PFSK-1 (cell line): ENCODE data around the gene IGFLR1.

Source experiments
- FOXP2 ChIP-seq: optimal IDR thresholded peaks from 2 replicates; pipeline ENCODE3; 2011; ENCODE audit warnings: borderline replicate concordance, control low read depth, inconsistent platforms; ENCODE audit not compliant: insufficient read depth; ENCODE audit errors: extremely low read length, extremely low read depth
- POLR2AphosphoS5 ChIP-seq: IDR thresholded peaks from 2 replicates; pipeline ENCODE4 v1.6.1; 2012; ENCODE audit warnings: low read depth, mild to moderate bottlenecking, control low read depth, low read length, moderate library complexity
- REST ChIP-seq, 2 experiments: IDR thresholded peaks; 2 replicates each; pipeline versions ENCODE4 v1.6.1 to v1.8.0; 2011 to 2012; ENCODE audit warnings: low read depth in 2 of 2, low read length in 2 of 2, control low read depth in 1 of 2, inconsistent platforms in 1 of 2, mild to moderate bottlenecking in 1 of 2, moderate library complexity in 1 of 2; ENCODE audit not compliant: insufficient read depth in 1 of 2
- SIN3A ChIP-seq: IDR thresholded peaks from 2 replicates; pipeline ENCODE4 v1.6.1; 2012; ENCODE audit warnings: mild to moderate bottlenecking, low read length, moderate library complexity, borderline replicate concordance; ENCODE audit not compliant: insufficient read depth
- TAF1 ChIP-seq: IDR thresholded peaks from 2 replicates; pipeline ENCODE4 v1.6.1; 2012; ENCODE audit warnings: low read length, control low read depth, borderline replicate concordance; ENCODE audit not compliant: insufficient read depth

Gene IGFLR1

GRCh38 chr19:35713506-35713850, 28.8 kb downstream of the IGFLR1 start:
- TF ChIP-seq POLR2AphosphoS5 (no peak), TAF1 (no peak), FOXP2 (no peak), SIN3A (no peak), REST (IDR thresholded peaks at IDR 0.05; ENCODE audit: insufficient read depth in 1 of 2, low read depth in 2 of 2, low read length in 2 of 2) (no peak)

- TF ChIP-seq SIN3A = no peak
- TF ChIP-seq POLR2AphosphoS5 = no peak
- TF ChIP-seq REST (IDR thresholded peaks at IDR 0.05; ENCODE audit: insufficient read depth in 1 of 2, low read depth in 2 of 2, low read length in 2 of 2) = no peak
These were observed 29.4 kb downstream of the IGFLR1 start for GRCh38 chr19:35712567-35713505.

DNA sequence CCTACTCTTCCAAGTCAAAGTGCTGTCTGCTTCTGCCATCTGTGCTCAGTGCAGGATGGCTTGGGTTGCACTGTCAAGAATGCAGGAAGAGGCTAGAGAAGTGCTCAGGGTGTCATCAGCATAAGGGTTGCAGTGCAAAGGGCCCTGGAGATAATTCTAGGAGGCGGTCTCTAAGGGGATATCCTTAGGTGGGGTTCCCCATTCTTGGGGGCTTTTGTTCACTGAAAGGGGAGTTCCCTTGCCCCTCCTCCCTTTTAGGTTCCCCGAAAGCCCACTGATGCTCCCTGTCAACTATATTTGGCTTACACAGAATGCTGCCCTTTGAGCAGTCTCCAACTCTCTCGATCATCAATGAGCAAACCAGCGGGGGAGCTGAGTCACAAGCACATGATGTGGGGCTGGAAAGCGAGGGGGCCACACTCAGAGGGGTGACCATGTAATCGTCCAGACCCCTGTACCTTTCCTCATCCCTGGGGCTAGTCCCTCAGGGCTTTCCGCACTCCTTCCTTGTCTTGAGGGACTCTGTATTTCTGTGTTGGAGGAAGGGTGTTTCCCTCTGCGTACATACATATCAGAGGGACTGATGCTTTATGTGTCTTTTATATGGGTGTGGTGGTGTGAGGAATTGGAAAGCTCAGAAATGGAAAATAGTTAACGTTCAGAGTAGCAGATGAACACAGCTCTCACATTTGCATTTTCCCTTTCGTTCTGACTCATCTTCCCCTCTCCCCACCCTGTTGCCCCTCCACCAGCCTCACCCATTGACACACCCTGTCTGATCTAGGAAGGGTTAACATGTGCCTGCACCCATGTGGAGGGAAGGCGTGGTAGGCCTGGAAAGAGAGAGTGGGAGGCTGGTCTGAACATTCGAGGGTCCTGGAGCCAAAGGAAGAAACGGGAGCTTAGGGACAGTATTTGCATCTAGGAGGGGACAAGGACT, 31.2 kb downstream of the IGFLR1 start:
- TF ChIP-seq TAF1 (no peak), POLR2AphosphoS5 (no peak), SIN3A (no peak), REST (IDR thresholded peaks at IDR 0.05; ENCODE audit: insufficient read depth in 1 of 2, low read depth in 2 of 2, low read length in 2 of 2) (no peak), FOXP2 (no peak)

DNA sequence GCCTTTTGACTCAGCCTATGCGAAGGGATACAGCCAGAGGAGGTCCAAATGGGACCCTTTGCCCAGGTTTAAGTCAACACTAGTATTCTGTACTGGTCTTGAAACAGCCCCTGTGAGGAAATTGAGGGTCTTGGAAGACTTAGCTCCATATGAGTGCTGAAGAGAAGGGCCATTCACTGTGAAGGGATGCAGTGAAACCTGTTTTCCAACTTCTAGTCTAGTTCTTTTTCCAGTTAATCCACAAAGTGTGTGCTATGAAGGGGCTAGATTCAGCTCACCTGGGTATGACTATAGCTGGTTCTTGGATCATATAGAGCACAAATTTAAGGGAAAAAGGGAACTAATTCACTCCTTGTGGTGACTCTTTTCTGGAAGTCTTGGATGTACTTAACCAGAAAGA, 33.9 kb downstream of the IGFLR1 start:
- TF ChIP-seq POLR2AphosphoS5 (no peak), REST (IDR thresholded peaks at IDR 0.05; ENCODE audit: insufficient read depth in 1 of 2, low read depth in 2 of 2, low read length in 2 of 2) (no peak), SIN3A (no peak)
